Sigmoid colon (tissue), 4 donors: ENCODE results near the gene KRTAP4-7.
"Not testable (repeated sequence)": the region's sequence is repeated elsewhere in the genome, so short reads cannot be mapped to it uniquely, and the experiment has no call there.

Experiments
- EP300 ChIP-seq, 4 donors: sonication (generic); formaldehyde crosslinking; IDR thresholded peaks; one replicate each; pipeline ENCODE4 v1.6.1; 2017; ENCODE audit warnings: antibody characterized with exemption in 4 of 4
- POLR2A ChIP-seq, 2 donors: fragments of 450-650 bp; IDR thresholded peaks; one replicate each; pipeline ENCODE4 v1.6.1; 2016; ENCODE audit warnings: antibody characterized with exemption in 2 of 2, mild to moderate bottlenecking in 2 of 2, moderate library complexity in 2 of 2
- POLR2AphosphoS5 ChIP-seq, 4 donors: sonication (generic); formaldehyde crosslinking; IDR thresholded peaks; one replicate each; pipeline ENCODE4 v1.6.1; 2017; ENCODE audit warnings: antibody characterized with exemption in 4 of 4
- TF ChIP-seq, protein P1 (sequence below), 4 experiments: fragments of 450-650 bp in 3 of 4; fragments of 200-600 bp in 1 of 4; IDR thresholded peaks; one replicate each; pipeline ENCODE4 v1.5.1; 2016 to 2019; ENCODE audit warnings: antibody characterized with exemption in 4 of 4, mild to moderate bottlenecking in 3 of 4, moderate library complexity in 2 of 4

- TF ChIP-seq POLR2A, POLR2AphosphoS5, EP300 (IDR thresholded peaks at IDR 0.05): not testable (repeated sequence)
- TF ChIP-seq, protein P1, sequence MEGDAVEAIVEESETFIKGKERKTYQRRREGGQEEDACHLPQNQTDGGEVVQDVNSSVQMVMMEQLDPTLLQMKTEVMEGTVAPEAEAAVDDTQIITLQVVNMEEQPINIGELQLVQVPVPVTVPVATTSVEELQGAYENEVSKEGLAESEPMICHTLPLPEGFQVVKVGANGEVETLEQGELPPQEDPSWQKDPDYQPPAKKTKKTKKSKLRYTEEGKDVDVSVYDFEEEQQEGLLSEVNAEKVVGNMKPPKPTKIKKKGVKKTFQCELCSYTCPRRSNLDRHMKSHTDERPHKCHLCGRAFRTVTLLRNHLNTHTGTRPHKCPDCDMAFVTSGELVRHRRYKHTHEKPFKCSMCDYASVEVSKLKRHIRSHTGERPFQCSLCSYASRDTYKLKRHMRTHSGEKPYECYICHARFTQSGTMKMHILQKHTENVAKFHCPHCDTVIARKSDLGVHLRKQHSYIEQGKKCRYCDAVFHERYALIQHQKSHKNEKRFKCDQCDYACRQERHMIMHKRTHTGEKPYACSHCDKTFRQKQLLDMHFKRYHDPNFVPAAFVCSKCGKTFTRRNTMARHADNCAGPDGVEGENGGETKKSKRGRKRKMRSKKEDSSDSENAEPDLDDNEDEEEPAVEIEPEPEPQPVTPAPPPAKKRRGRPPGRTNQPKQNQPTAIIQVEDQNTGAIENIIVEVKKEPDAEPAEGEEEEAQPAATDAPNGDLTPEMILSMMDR (IDR thresholded peaks at IDR 0.05), result not testable (repeated sequence)
These were observed 21.4 kb downstream of the KRTAP4-7 start, which contains the start of gene KRTAP4-9 for GRCh38 chr17:41105347-41105746.
